D721Med (cell line): ENCODE results near the gene EMC10.
"Not testable (repeated sequence)": the region's sequence is repeated elsewhere in the genome, so short reads cannot be mapped to it uniquely, and the experiment has no call there.

ENCODE experiments used
- DNase-seq: peaks from one replicate; pipeline ENCODE4 v3.0.0; 2011; ENCODE audit warnings: low spot score; ENCODE audit not compliant: insufficient read length
- FAIRE-seq: peaks from 2 replicates; lab custom pipeline; 2011; peaks lifted over from hg19 to GRCh38; lab: Jason Lieb, UNC
- CTCF ChIP-seq: IDR thresholded peaks from 2 replicates; pipeline ENCODE4 v1.5.1; 2012; ENCODE audit warnings: mild to moderate bottlenecking, control low read depth; ENCODE audit not compliant: insufficient read depth; ENCODE audit errors: missing control alignments

Gene EMC10

DNA sequence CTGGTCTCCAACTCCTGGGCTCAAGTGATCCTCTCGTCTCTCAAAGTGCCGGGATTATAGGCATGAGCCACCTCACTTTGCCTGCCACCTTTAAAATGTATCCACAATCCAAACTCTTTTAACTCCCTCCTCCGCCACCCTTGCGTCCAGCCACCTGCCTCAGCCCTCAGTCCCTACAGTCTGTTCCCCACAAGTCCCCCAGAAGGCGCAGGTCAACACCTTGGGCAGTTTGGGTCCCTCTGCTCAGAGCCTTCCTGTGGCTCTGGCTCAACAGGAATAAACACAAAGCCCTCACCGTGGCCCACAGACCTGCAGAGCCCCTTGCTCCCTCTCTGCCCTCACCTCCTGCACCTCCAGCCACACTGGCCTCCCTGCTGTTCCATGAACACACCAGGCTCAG lies 7.5 kb upstream of the EMC10 start:
- FAIRE-seq: no peak
- DNase-seq: no peak
- TF ChIP-seq CTCF: no peak

DNA sequence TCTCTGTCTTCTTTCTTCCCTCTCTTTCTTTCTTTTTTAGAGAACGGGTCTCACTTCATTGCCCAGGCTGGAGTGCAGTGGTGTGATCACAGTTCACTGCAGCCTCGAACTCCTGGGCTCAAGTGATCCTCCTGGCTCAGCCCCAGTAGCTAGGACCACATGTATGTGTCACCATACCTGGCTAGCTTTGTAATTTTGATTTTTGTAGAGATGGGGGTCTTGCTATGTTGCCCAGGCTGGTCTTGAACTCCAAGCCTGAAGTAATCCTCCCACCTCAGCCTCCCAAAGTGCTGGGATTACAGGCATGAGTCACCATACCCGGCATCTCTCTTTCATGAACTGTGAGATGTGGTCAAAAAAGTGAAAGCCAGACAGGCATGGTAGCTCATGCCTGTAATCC lies 3.0 kb upstream of the EMC10 start:
- DNase-seq, FAIRE-seq: not testable (repeated sequence)

- DNase-seq (no peak), FAIRE-seq (no peak)
- no peak for TF ChIP-seq CTCF
Observed at GRCh38 chr19:50475101-50475568, 1.2 kb upstream of the EMC10 start.

DNA sequence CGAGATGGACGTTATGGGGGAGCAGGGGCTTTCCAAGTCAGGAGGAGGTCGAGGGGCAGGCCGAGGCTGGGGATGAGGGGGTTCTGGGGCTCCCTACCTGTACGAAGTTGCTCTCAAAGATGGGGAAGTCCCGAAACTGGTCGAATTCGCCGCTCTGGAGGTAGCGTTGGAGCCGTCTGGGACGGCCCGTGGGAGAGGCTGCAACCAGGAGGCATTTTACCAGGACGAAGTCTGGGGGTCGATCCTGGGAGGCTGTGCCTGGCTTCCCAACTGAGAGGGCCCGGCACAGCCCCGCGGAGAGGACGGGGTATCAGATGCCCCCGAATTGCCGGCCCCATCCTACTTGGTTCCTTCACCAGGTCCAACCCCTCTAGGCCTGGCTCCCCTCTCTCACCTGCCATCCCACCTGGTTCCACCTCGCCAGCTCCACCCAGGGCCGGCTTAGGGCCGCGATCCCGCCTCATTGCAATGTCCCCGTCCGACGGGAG lies 527 bp upstream of the EMC10 start:
- TF ChIP-seq CTCF: no peak
- FAIRE-seq: no peak
- DNase-seq: no peak

GRCh38 chr19:50476907-50477238 lies 566 bp downstream of the EMC10 start:
- no peak for TF ChIP-seq CTCF
- DNase-seq (no peak), FAIRE-seq (no peak)

DNA sequence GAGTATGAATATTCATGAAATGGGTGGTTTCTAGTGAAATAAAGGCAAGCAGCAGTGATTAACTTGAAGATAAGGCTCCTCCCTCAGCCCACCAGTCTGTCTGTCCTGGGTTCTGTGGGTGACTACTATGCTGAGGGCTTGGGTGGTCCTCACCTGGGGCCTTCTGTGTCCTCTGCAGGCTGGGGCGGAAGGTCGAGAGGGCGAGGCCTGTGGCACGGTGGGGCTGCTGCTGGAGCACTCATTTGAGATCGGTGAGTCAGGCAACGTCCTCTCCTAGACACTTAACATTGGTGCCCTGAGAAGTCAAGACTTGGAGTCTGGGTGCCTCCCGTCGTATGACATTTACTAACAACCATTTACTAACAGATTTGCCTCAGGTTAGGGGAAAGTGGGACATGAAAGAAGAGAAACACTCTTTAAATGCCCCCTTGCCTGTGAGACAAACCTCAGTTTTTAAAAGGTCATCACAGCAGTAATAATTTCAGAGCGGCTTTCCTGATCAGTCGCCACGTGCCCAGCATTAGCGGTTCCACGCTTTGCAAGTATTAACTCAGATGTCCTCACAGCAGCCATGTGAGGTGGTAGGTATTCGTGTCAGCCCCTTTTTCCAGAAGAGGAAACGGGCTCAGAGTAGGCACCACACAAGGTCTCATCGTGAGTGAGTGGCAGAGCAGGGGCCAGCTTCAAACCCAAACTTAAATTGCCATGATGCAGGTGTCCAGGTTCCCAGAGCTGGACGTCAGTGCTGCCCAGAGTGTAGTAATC lies 1.6 kb downstream of the EMC10 start:
- no peak for FAIRE-seq
- no peak for DNase-seq
- TF ChIP-seq CTCF: no peak

- peak; percentile 77 for TF ChIP-seq CTCF
- no peak for DNase-seq
- no peak for FAIRE-seq
Observed at GRCh38 chr19:50478901-50479715, 2.8 kb downstream of the EMC10 start.
